Cerebellar cortex (tissue), 1 donor: ENCODE results near the gene ZNF423.

Experiments
- DNase-seq: peaks from one replicate; pipeline ENCODE4 v3.0.0-alpha.2; 2015; ENCODE audit warnings: low spot score

ZNF423 gene

GRCh38 chr16:49622421-49623402 lies 233.2 kb downstream of the ZNF423 start:
- no peak for DNase-seq

- DNase-seq: no peak
Measured at GRCh38 chr16:49622084-49622390, 233.9 kb downstream of the ZNF423 start.

- DNase-seq: no peak
Measured at GRCh38 chr16:49621241-49622083, 234.4 kb downstream of the ZNF423 start.

DNA sequence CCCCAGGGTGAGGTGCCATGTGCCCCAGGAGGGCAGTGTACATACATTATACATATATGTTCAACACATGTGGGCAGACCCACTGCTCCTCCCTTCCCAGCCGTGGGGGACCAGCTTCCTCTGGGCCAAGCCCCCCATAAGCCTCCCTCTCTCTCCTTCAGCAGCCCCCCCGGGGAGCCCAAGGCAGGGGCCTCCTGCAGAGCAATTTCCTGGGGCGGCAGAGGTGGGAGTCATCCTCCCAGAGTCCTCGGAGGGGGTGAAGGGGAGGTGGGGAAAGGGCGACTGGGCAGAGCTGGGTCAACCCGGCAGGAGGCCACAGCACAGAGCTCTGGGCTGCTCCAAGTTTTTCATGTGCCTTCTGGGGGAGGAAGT lies 235.1 kb downstream of the ZNF423 start:
- DNase-seq: no peak

- DNase-seq: no peak
Measured at GRCh38 chr16:49620158-49620868, 235.6 kb downstream of the ZNF423 start.

GRCh38 chr16:49619811-49620157 lies 236.1 kb downstream of the ZNF423 start:
- DNase-seq: no peak

DNA sequence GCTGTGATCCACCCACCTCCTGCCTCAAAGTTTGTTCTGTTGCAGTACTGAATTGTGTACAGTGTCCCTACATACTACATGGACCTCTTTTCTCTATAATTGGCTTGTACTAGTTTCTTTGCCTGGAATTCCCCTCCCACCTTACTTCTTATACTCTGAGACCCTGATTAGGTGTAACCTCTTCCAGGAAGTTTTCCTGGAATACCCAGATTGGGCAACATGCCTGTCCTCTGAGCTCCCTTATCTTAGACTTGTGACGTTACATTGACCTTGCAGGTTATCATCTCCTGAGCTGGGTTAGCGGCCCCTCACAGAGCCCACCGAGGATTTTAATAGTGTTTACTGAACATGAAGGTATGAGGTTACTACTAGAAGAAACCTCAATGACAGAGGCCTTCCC lies 237.0 kb downstream of the ZNF423 start:
- DNase-seq: no peak

DNA sequence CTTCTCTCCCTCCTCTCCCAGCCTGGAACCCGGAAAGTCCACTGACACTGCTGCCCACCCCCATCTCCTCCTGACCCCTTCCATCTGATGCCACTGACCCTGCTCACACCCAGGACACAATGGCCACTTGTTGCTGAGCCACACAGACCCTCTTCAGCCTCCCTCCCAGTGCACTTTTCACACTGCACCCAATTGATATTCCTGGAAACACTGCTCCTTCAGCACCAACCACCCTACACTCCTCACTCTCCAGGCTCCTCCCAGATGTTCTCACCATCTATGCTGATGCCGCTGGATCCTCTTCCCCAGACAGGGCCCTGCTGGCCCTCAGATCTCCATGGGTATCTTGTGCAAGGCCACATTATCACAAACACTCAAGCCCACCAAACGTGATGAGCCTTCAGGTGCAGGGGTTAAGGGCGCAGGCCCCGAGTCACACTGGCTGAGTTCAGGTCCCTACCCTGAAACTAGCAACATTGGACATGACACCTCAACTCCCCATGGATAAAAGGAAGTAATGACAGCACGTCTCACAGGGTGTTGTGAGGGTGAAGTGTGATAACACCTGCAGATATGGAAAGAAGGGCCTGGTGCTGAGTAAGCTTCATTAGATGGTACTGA lies 238.1 kb downstream of the ZNF423 start:
- DNase-seq: no peak

DNA sequence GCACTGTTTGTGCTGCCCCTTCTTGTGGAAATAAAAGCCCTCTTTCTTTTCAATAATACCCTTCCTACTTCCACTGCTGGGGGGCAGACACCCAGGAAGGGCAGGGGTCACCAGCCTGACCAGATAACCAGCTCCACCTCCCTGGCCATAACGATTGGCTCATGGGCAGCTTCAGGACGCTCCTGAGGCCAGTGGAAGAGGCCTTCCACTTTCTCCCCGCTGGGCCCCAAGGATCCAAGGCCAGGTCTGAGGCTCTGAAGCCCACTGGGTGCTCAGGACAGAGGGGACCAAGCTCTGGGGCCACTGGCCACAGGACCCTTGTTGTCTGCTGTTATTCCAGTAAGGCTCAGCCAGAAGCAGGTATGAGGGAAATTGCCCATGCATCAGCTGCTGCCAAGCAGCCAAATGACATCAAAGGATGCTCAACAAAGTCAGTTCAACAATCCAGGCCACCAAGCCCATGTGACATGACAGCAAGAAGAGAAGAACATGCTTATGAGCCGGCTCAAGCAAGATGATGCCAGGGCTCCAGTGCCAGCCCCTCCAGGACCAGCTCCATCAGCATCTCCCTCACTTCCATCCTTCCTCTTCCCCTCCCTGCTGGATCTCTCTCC lies 238.8 kb downstream of the ZNF423 start:
- no peak for DNase-seq

GRCh38 chr16:49615576-49615975 lies 240.3 kb downstream of the ZNF423 start:
- DNase-seq: no peak

DNA sequence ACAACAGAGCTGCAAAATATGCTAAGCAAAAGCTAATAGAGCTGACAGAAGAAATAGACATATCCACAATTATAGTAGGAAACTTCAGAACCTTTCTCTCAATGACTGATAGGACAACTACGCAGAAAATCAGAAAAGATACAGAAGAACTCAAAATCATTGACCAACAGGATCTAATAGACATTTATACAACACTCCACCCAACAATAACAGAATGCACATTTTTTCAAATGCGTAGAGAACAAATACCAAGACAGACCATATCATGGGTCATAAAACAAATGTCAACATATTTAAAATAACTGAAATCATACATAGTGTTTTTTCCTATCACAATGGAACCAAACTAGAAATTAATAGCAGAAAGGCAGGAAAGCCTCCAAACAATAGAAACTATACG lies 244.9 kb downstream of the ZNF423 start:
- no peak for DNase-seq

DNA sequence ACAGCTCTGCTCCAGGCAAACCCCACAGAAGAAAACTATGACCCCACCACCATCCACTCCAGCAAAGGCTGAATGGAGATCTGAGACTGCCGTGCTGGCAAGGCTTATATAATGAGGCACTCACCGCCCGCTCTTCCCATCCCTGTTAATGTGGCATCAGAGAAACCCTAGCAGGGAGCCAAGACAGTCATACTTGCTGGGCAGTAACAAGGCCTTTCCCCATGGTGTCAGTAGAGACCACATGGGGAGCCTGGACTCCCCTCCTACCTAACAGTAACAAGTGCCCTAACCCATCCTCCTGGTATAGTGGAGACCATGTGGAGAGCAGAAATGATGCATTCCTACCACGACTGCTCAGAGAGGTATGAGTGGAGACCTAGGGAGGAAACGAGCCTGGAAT lies 247.1 kb downstream of the ZNF423 start:
- DNase-seq: no peak

DNA sequence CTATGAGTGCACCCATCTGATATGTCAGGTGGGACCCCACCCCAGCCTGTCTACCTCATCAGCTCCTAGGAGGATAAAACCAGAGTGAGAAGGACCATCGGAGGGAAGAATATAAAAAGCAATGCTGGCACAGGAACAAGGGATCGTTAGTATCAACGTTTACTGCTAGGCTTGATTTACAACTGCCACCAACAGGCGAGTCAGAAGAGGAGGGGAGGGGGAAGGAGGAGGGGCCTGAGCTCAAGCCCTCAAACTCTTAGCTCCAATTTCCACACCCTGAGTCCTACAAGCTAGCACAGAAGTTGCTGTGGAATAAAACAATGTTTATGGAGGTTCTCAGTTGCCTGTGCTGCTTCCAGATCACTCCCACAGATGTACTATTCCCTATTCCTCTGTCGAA lies 247.8 kb downstream of the ZNF423 start:
- no peak for DNase-seq

GRCh38 chr16:49605536-49606254 lies 250.2 kb downstream of the ZNF423 start:
- DNase-seq: no peak

- no peak for DNase-seq
Measured at GRCh38 chr16:49604602-49605001, 251.3 kb downstream of the ZNF423 start.

DNA sequence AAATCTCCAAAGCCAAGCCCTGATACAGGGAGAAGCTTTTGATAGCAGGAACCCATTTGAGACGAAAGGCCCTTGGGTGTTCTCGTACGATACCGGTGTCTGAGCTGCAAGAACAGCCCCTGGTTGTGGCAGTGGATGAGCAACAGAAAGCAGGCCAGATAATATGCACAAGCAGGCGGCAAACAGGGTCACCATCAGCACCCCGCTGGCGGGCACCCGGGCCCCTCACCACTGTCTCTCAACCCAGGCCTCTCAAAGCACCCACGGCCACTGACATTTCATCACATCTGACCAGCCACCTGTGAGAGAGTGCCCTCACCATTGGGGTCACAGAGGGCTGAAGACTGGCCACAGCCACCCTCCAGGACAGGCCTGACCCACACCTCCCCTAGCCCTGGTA lies 252.0 kb downstream of the ZNF423 start:
- no peak for DNase-seq

- DNase-seq: no peak
Measured at GRCh38 chr16:49602976-49603310, 253.0 kb downstream of the ZNF423 start.

DNA sequence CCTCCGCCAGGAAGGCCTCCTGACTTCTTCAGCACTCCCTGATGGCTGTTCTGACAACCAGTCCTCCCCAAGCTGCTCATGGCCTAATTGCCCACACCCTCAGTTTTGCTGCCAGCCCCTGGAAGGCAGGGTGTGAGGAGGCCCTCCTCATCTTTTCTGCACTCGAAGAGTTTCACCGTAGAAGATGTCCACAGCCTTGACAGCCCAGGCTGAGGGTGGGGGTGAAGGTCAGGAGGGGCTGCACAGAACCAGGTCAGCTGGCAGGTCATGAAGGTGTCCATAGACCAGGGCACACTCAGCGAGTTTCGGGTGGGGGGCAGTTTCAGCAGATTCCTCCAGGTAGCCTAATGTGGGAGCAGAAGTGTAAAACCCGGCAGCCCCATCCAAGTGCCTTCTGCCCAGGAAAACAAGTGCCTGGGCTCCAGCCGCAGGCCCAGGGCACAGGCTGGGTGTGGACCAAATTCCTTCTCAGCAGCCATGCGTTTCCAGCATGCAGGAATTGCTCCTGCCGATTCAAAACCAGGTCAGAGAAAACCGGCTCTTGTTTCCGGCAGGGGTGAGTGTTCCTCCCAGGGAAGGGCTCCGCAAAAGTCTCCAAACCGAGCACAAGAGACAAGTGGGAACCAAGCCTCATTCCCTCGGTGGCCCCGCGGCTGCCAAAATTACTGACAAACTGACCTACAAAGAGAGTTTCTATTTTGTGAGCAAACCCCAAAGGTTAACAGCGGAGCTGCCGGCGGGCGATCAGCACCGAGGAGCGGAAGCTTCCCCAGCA lies 253.5 kb downstream of the ZNF423 start:
- peak; percentile 69 for DNase-seq

- no peak for DNase-seq
Measured at GRCh38 chr16:49601576-49601975, 254.3 kb downstream of the ZNF423 start.

- no peak for DNase-seq
Measured at GRCh38 chr16:49600976-49601375, 254.9 kb downstream of the ZNF423 start.
